ENCODE results near the gene ZSCAN31. TPM values are rescaled to one million over a fixed set of nuclear protein-coding genes. Genes with fewer than 3 reads are reported as not detected.

The ZSCAN31 gene
- total RNA-seq, 1 donor from 2014 or later: 10.8 TPM

DNA sequence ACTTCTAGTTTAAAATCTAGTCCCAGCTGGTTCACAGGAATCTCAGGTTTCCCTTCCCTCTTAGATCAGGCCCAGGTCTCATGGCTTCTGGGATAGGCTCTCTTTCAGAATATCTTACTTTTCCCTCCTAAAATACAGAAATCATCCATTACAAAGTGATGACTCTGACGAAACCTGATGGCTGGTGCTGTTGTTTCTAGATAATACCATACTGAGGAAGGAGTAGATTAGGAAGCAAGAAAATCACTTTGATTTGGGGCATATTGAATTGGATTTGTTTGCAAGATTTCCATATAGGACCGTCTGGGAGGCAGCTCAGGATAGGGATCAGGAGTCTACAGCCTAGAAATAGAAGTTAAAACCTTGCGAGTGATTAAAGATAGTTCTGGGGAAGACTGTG is 17.4 kb upstream of the ZSCAN31 start:
- no peak for DNase-seq (ENCODE audit: low read depth)

DNA sequence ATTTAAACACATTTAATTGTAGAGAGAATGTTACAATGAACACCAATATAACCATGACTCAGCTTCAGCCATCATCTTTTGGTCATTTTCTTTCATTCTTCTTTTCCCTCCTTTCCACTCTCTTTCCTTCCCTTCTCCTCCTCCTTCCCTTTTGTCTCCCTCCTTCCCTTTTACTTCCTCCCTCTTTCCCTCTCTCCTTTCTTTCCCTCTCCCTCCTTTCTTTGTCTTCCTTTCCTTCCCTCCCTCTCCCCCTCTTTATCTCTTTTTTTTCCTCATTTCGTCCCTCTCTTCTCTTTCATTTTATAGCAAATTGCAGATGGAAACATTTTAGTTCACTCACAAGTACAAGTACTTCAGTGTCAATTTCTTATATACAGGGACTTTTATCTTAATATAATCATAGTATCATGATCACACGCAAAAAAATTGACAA is 15.6 kb upstream of the ZSCAN31 start:
- no peak for DNase-seq (ENCODE audit: low read depth)

DNA sequence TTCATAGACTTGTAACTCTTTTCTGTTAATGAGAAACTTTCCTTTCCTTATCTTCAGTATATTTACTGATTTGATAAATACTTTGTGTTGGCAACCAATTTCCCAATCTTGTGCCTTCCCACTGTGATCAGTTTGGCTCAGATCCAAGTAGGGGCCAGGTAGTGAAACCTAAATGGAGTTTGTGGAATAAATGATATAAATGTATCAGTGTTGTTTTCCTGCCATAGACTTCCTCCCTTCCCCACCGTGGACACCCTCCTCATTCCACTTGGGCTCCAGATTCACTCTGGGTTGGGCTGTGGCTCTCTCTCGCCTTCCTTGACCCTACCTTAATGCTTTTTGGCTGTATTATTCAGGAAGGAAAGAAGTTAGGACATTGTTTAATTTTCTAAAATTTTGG is 15.1 kb upstream of the ZSCAN31 start:
- no peak for DNase-seq (ENCODE audit: low read depth)

DNA sequence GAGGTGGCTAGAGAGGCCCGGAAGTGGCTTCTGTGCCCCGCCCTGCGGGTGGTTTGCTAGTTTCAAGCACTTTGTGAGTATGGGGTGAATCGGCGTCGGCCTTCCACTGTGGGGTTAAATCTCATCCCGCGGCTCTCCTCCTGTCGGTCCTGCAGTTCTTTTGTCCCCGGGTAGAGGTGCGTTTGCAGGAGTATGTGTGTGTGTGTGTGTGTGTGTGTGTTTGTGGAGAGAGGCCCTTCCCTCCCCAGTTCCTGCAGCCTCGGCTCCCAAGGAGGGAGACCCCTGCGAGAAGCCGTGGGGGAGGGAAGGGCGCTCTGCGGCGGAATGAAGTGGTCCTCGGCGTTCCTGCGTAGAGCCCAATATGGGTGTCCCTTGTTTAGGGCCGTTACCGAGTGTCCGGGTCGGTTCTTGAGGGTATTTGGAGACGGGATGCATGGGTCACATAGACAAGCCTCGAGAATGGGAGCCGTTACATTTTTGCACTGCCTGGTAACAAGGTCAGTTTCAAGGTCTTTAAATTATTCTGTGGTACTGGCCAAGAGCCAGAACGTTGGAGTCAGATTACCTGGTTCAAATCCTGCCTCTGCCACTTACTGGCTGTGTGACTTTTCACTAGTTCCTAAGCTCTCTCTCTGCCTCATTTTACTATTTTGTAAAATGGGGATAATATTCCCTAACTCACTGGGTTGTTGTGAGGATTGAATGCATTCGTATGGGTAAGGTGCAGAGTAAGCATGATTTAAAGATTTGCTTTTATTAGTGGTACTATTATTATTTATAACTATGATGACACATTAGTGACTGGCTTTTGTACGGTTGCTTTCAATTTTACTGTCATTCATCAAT is 14.2 kb upstream of the ZSCAN31 start, which contains the start of gene ZKSCAN3:
TSS of gene ZKSCAN3 (plus strand) at position 56 of the 846 bp plus-strand sequence. CDS start 9,640 bp downstream, outside the sequence.
- DNase-seq (ENCODE audit: low read depth): peak; percentile 74

DNA sequence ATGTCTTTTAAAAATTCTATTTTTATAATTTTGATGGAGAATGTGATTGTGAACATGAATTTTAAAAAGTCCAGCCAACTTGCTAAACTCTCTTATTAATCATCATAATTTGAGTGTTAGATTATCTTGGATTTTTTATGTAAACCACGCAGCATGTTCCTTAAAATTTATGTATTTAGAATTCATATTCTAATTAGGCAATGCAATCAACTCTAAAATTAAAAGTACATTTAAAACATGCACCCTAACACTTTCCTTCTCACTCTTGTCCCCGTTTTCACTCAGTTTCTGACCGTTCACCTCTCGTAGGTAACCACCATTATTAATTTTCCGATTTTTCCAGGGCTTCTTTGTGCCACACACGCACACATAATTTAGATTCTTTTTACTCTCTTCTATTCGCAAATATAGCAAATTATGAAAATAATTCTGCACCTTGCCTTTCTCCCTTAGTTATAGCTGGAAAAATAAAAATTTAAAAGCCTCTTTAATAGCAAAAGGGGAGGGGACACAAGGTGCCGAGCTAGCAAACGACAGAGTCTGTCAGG is 13.5 kb upstream of the ZSCAN31 start:
- DNase-seq (ENCODE audit: low read depth): no peak

DNA sequence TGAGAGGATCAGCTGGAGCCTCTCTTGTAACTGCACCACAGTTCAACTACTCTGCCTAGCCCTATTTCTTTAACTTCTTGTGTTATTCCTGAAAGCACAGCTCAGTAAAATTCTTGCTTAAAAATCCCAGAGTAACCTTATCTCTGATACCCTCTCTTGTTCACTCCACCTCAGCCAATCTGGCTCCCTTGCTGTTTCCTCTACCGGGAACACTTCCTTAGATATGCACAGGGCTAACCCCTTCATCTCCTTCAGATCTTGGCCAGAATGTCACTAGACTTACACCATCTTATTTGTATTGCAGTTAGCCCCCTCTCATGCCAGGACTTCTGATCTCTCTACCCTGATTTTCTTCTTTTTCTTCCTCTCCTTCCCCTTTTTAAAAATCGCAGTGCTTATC is 11.2 kb upstream of the ZSCAN31 start:
- no peak for DNase-seq (ENCODE audit: low read depth)

DNA sequence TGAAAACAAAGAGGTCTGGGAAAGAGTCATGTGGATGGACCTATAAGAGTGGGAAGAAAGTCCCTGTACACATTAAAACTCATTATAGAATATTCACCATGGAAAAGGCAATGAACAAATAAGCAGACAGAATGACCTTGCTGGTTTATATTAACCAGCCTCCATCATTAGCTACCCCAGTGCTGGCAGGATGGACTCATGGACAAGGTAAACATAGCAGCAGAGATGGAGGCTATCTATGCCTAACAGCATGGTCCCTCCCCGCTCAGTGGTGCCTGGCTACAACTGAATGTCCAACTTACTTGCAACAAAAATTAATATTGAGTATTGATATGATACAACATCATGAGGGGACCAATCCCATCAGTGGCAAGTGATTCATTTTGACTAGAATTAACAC is 9.3 kb upstream of the ZSCAN31 start:
- DNase-seq (ENCODE audit: low read depth): no peak

DNA sequence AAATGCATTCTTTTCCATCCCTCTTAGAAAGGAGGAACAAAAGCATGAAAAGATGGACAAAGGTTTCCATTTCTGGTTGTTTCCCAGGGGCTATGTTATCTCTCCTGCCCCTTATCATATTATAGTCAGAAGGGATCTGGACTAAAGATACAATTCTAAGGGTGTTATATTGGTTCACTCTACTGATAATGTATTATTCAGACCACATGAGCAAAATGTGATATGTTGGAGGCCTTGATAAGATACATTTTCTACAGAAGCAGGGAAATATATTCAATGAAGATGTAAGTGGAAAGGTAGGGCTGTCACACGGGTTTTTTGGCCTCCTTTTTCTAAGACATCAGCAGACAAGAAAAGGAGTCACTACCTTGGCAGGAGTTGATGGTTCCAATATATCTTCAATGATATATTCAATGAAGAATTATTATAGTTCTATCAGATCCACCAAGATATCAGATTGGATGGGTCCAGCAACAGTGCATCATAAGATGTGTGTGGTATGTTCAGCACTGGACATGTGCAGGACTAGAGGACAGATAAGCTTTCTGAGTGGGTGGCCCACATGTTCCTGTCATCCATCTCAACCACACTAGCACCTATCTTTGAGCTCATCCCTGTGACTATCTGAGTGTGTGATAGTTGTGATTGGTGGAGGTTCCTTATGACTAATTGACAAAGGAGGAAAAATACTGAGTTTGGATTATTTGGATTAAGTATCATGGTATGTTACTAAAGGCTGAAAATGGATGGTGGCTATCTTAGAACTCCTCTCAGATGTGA is 8.1 kb upstream of the ZSCAN31 start:
- DNase-seq (ENCODE audit: low read depth): no peak

DNA sequence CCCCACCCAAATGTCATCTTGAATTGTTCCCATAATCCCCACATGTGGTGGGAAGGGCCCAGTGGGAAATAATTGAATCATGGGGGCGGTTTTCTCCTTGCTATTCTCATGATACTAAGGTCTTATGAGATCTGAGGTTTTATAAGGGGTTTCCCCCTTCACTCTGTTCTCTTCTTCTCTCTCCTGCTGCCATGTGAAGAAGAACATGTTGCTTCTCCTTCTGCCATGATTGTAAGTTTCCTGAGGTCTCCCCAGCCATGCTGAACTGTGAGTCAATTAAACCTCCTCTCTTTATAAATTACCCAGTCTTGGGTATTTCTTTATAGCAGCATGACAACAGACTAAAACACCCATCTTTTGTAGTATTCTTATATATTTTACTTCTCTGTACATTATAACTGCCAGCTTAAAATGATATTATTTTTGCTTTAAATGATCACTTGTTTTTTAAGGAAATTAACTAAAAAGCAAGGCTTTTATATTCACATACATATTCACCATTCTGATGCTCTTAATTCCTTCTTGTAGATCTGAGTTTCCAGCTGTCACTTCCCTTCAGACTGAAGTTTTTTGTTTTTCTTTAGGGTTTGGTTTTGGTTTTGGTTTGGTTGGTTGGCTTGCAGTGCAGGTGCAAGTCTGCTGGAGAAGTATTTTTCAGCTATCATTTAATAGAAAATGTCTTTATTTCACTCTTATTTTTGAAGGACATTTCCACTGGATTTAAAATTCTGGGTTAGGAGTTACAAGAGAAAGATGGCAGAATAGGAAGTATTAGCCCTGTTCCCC is 4.6 kb upstream of the ZSCAN31 start:
- no peak for DNase-seq (ENCODE audit: low read depth)

DNA sequence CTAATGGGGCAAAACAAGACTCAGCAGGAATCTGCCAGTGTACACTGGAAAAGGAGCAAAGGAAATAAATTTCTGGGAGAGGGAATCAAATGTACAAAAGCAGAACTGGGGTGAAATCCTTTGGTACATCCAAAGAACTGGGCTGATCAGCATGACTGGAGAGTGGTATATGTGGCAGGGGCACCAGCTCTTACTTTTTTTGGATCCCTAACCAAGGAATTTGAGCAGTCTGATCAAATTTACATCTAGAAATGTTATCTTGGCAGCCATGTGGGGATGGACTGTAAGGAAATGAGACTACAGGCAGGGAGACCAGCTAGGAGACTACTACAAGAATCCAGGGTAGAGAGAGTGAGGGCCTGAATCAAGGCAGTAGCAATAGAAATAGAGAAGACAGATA is 1.2 kb upstream of the ZSCAN31 start:
- no peak for DNase-seq (ENCODE audit: low read depth)

DNA sequence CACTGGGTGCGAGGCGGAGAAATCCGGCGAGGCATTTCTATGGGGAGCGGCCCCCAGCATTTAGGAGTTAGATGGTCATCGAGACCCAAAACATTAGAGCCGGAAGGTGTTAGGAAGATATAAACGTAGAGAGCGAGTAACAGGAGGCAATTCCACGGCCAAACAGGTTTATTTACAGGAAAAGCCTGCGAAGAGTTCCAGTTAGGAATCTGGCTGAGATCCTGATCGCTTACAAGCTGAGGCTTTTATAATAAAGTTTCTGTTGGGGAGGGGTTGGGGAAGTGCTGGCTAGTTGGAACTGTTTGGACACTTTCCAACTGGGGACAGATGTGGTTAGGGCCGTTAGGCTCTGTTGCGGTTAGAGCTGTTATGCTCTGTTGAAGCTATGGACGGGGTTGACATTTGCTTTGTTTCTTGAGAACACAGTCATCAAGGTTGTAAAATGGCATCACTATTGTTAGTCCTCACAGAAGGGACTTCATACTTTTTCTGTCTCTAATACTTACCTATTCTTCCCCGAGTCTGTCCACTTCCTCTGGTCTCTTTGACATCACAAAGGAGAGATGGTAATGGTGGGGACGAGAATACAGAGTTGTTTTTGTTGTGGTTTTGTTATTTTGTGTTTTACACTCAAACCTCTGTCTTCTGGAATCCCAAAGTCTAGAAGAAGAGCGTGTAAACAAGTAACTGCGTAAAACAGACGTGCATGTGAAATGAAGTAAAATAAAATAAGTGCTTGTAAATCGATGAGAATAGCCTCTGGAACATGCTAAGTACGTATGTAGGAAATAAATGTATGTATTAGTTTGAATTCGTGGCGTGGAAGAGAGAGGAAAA is 554 bp upstream of the ZSCAN31 start:
- peak; percentile 84 for DNase-seq (ENCODE audit: low read depth)

DNA sequence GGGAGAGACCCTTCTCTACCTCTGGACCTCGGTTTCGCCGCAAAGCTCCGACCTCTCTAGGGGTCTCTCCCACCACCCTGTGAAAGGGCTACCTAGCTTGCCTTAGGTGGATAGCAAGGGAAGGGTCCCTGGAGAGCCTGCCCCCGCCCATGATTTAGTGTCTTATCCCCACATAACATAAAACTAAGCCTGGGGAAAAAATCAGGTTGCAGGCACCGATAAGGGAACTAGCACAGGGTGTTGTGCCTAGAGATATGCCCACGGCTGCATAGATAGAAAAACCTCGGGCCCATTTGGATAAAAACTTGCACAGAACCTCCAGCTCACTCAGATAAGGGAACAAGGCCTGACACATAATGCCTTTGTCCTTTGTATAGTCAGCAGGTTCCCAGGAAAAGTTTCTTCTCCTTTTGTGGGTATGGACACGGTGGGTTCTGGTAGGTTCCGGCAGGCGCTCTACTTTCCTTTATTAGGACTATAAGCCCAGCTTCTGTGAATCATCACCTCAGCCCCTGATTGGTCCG is 846 bp downstream of the ZSCAN31 start:
- DNase-seq (ENCODE audit: low read depth): no peak

DNA sequence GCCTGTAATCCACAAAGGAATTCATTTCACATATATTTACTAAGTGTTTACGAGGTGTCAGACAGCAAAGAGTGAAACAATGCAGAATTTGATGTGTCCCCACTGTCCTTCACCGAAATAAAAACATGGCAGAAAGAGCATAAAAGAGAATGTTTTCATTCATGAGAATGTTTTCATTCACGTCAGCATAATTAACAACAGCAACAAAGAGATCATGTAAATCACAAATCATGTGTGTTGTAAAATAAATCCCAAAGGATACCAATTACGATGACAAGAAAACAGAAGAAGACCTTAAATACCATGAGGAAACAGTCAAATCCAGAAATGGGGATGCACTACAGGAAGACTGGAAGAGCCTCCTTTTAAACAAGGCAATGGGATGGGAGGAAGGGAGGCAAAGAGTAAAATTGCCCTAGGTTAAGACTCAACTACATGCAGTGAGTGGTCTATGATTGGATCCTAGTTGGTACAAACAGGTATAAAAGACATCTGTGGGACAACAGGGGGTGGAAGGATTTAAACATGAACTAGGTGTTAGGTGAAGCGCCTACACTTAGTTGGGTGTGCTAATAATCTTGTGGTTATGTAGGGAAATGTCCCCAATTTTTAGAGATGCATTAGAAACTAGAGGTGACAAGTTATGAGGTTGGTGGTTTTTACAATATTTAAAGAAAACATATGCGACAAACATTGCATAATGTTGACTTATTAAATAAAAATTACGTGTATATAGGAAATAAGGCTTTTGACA is 1.5 kb downstream of the ZSCAN31 start:
- no peak for DNase-seq (ENCODE audit: low read depth)

DNA sequence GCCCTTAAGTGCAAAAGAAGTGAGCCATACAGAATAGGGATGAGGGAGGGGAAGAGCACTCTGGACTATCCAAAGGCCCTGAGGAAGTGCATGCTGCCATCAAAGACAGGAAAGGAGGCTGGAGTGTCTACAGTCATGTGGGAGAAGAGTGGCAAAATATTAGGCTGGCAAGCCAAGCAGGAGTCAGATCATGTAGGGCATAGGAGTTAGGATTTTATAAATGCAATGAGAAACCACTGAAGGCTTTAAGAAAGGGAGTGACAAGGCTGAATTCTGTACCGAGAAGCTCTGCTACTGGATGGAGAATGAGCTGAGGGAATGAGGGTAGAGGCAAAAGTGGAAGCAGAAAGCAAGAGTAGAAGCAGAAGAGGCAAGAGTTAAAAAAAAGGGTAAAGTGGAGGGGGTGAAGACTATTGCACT is 2.3 kb downstream of the ZSCAN31 start:
- no peak for DNase-seq (ENCODE audit: low read depth)

DNA sequence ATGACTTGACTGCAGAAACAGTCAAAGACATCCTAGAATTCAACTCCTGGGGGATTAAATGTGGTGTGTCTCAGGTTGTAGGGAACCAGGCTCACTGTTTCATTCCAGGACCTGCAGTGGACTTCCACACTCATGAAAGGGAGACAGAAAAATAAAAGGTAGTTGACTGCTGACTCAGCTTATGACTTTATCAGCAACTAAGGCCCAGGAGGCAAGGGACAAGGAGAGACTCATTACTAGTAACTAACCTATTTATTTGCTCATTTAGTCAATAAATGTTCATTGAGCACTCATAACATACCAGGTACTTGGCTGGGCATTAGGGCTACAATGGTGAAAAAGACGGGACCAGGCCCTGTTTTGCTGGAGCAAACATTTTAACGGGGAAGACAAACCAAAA is 2.9 kb downstream of the ZSCAN31 start:
- no peak for DNase-seq (ENCODE audit: low read depth)

DNA sequence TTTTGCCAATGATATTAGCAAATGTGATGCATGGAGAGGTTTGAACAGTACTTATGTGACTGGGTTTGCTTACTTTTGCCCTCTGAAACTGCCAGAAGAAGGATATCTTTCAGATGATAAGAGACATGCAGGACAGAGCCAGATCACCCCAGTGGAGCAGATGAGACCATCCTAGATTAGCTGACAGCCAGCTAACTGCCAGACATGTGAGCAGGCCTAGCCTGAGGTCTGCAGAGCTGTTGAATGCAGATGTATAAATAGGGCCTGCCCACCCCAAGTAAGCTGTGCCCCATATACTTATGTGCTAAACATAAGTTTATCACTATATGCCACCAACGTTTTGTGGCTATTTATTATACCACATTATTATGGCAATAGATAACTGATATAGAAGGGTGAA is 5.9 kb downstream of the ZSCAN31 start:
- DNase-seq (ENCODE audit: low read depth): no peak

DNA sequence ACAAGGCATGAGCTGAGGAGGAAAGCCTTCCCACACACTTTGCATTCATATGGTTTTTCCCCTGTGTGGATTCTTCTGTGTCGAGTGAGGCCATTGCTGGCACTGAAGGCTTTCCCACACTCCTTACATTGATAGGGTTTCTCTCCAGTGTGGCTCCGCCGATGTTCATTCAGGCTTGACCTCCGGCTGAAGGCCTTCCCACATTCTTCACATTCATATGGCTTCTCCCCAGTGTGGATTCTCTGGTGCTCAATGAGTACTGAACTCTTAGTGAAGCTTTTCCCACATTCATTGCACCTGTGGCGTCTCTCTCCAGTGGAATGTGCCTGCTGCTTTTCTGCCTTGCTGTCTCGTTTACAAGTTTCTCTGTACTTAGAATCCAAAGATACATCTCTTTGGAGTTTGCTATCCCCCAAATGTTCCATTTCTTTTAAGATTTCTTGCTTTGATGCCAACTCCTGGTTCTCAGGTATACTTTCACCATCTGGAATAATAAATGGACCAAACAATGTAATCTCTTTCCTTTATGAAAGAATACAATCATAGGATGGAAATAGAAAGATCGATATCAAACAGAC is 9.5 kb downstream of the ZSCAN31 start:
- no peak for DNase-seq (ENCODE audit: low read depth)

DNA sequence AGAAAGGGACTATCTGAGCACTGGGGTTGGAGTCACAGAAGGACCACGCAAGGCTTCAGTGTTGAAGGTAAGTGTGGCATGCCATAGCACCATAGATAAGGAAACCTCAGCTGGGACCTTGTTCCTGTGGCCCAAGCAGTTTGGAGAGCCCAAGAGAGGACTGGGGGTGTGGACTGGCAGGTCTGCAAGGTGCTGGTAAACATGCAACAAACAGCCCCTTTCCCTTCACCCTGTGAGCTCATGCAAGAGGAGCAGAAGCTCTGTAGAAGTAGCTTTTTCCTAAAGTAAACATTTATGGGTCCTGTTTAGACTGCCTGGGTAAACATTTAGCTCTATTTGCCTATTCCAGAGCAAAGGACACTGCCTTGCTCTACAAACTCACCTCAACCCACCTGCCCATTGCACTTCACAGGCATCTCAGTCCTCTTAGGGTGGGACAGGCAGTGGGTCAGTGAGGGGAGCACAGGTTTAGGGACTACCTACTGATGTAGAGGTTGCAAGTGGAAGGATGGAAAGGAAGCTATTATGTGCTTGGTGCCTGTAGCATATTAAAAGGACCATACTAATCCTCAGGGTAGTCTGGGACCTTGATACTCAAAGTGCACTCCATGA is 12.0 kb downstream of the ZSCAN31 start:
- DNase-seq (ENCODE audit: low read depth): no peak

DNA sequence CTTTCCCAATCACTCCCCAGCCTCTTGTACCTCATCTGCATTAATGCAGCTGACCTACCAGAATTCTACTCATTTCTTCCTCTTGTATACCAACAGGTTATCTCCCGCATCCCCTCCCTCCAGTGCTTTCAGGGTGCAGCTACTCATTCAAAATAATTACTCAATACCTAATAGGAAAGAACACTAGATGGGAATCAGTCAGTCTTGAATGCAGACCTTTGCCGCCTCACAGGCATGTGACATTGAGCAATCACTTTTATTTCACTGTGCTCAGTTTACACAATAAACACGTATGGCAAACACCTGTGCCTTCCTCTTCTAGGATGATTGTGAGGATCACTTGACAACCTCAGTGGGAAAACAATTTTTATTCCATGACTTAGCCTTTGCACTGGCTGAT is 13.3 kb downstream of the ZSCAN31 start:
- no peak for DNase-seq (ENCODE audit: low read depth)
